ENCODE results near the gene TLCD1. TPM values are rescaled to one million over a fixed set of nuclear protein-coding genes. Genes with fewer than 3 reads are reported as not detected.

Gene TLCD1
- total RNA-seq, 1 donor from 2014 or later: 16.2 TPM

- Histone ChIP-seq H3K9me3 (no peaks in the 10 kb centered on the region), H3K4me1 (no peaks in the 10 kb centered on the region), H3K36me3 (peaks cover 100% of the 10 kb centered on the region), H3K4me3 (no peak overlapping the region), H3K27ac (no peak overlapping the region), H3K27me3 (no peaks in the 10 kb centered on the region)
- DNase-seq: no peak
- TF ChIP-seq CTCF (IDR thresholded peaks at IDR 0.05): no peak
- no peak for ATAC-seq
- intact Hi-C loops (cut with DNase I): no loop called here
Observed at GRCh38 chr17:28693869-28694268, 32.2 kb downstream of the TLCD1 start.

GRCh38 chr17:28689011-28689410 lies 37.0 kb downstream of the TLCD1 start:
- no peak for TF ChIP-seq CTCF (IDR thresholded peaks at IDR 0.05)
- no peak overlapping the region for H3K4me3 ChIP-seq
- intact Hi-C loops (cut with DNase I): no loop called here
- no peaks in the 10 kb centered on the region for H3K4me1 ChIP-seq
- no peak for DNase-seq
- ATAC-seq: no peak
- H3K27ac ChIP-seq: no peak overlapping the region
- peaks cover 100% of the 10 kb centered on the region for H3K36me3 ChIP-seq
- H3K9me3 ChIP-seq: no peaks in the 10 kb centered on the region
- no peaks in the 10 kb centered on the region for H3K27me3 ChIP-seq

- peaks cover 100% of the 10 kb centered on the region for H3K36me3 ChIP-seq
- no peak overlapping the region for H3K27ac ChIP-seq
Observed at GRCh38 chr17:28688481-28688880, 37.6 kb downstream of the TLCD1 start.

DNA sequence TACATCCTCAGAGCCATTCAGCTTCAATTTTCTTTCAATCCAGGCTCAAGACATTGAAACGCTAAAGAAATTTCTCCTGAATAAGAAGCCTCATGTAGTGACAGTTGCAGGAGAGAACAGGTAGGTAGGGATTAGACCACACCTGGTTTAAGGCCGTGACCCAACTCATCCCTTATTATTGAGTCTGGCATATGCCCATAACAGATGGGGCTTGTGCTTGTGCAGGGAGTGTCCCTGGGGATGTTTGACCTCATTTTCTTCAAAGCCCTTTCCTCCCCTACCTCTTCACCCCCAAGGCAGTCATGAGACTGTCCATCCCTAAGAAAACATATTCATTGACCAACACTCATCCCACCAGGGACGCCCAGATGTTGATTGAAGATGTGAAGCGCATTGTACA lies 39.7 kb downstream of the TLCD1 start:
- intact Hi-C loops (cut with DNase I): no loop called here

More at GRCh38 chr17:28688481-28688880, 37.6 kb downstream of the TLCD1 start:
- no peaks in the 10 kb centered on the region for H3K4me1 ChIP-seq
- no peaks in the 10 kb centered on the region for H3K9me3 ChIP-seq
- DNase-seq: no peak
- H3K4me3 ChIP-seq: no peak overlapping the region
- TF ChIP-seq CTCF (IDR thresholded peaks at IDR 0.05): no peak
- ATAC-seq: no peak
- no peaks in the 10 kb centered on the region for H3K27me3 ChIP-seq
- intact Hi-C loops (cut with DNase I): no loop called here

DNA sequence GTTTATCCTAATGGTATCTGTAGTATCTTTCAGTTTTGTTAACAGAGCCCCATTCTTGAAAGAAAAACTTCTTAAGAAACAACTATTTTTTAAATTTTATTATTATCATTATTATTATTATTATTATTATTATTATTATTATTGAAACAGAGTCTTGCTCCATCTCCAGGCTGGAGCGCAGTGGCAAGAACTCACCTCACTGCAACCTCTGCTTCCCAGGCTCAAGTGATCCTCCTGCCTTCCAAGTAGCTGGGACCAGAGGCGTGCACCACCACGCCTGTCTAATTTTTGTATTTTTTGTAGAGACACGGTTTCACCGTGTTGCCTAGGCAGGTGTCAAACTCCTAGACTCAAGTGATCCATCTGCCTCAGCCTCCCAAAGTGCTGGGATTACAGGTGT lies 40.7 kb downstream of the TLCD1 start:
- ATAC-seq (no peak), DNase-seq (no peak)
- Histone ChIP-seq H3K27me3 (no peaks in the 10 kb centered on the region), H3K27ac (no peak overlapping the region), H3K36me3 (peaks cover 100% of the 10 kb centered on the region), H3K4me1 (no peaks in the 10 kb centered on the region), H3K4me3 (no peak overlapping the region), H3K9me3 (no peaks in the 10 kb centered on the region)
- intact Hi-C loops (cut with DNase I): no loop called here
- TF ChIP-seq CTCF (IDR thresholded peaks at IDR 0.05): no peak

More for the DNA sequence above, 39.7 kb downstream of the TLCD1 start:
- H3K4me1 ChIP-seq: no peaks in the 10 kb centered on the region
- H3K36me3 ChIP-seq: peaks cover 100% of the 10 kb centered on the region
- H3K9me3 ChIP-seq: no peaks in the 10 kb centered on the region
- DNase-seq: no peak
- no peak for ATAC-seq
- H3K27me3 ChIP-seq: no peaks in the 10 kb centered on the region
- TF ChIP-seq CTCF (IDR thresholded peaks at IDR 0.05): no peak
- H3K4me3 ChIP-seq: no peak overlapping the region
- H3K27ac ChIP-seq: no peak overlapping the region

GRCh38 chr17:28684963-28685362 lies 41.1 kb downstream of the TLCD1 start:
- no peak overlapping the region for H3K27ac ChIP-seq
- H3K4me3 ChIP-seq: no peak overlapping the region
- no peaks in the 10 kb centered on the region for H3K27me3 ChIP-seq
- H3K4me1 ChIP-seq: no peaks in the 10 kb centered on the region
- intact Hi-C loops (cut with DNase I): no loop called here
- no peak for DNase-seq
- H3K36me3 ChIP-seq: peaks cover 100% of the 10 kb centered on the region
- no peaks in the 10 kb centered on the region for H3K9me3 ChIP-seq
- TF ChIP-seq CTCF (IDR thresholded peaks at IDR 0.05): no peak
- ATAC-seq: peak; percentile 33
